Measurements from ENCODE around the gene MGMT.

The MGMT gene

DNA sequence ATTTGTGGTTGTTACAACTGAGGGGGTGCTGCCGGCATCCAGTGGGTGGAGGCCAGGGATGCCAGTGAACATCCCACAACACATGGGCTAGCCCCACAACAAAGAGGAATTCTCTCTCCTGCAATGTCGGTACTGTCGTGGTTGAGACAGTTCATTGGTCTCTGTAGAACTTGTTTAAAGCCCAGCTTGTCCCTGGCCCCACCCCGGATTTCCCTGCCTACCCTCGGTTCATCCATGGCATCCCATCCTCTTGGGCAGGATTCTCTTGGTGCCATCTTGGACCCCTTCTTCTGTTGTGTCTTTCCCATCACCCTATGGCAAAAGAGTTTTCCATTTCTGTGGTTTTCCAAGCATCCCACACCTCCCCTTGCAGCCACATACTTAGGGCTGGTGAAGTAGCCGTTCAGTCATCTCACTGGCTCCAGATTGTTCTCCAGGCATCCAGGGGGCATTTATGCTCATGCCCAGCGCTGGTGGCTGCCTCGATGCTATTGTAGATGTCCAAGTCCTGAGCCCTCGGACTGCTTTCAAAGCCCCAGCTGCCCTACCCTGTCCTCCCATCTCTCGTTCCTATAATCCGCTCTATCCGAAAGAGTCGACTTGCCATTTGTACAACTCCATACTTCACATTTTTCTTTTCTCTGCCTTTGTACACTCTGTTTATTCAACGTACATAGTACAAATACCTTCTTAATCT is 39.2 kb downstream of the MGMT start:
- in situ Hi-C loops (cut with HindIII; ENCODE audit: low sequenced_read_pairs) = no loop called here
- no peak overlapping the region for H3K4me3 ChIP-seq (ENCODE audit: low read depth, low read length)
- TF ChIP-seq, protein P1, sequence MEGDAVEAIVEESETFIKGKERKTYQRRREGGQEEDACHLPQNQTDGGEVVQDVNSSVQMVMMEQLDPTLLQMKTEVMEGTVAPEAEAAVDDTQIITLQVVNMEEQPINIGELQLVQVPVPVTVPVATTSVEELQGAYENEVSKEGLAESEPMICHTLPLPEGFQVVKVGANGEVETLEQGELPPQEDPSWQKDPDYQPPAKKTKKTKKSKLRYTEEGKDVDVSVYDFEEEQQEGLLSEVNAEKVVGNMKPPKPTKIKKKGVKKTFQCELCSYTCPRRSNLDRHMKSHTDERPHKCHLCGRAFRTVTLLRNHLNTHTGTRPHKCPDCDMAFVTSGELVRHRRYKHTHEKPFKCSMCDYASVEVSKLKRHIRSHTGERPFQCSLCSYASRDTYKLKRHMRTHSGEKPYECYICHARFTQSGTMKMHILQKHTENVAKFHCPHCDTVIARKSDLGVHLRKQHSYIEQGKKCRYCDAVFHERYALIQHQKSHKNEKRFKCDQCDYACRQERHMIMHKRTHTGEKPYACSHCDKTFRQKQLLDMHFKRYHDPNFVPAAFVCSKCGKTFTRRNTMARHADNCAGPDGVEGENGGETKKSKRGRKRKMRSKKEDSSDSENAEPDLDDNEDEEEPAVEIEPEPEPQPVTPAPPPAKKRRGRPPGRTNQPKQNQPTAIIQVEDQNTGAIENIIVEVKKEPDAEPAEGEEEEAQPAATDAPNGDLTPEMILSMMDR (IDR thresholded peaks at IDR 0.05; ENCODE audit: low read depth, low read length) = no peak
- no peak for DNase-seq (ENCODE audit: low read depth, low spot score)

DNA sequence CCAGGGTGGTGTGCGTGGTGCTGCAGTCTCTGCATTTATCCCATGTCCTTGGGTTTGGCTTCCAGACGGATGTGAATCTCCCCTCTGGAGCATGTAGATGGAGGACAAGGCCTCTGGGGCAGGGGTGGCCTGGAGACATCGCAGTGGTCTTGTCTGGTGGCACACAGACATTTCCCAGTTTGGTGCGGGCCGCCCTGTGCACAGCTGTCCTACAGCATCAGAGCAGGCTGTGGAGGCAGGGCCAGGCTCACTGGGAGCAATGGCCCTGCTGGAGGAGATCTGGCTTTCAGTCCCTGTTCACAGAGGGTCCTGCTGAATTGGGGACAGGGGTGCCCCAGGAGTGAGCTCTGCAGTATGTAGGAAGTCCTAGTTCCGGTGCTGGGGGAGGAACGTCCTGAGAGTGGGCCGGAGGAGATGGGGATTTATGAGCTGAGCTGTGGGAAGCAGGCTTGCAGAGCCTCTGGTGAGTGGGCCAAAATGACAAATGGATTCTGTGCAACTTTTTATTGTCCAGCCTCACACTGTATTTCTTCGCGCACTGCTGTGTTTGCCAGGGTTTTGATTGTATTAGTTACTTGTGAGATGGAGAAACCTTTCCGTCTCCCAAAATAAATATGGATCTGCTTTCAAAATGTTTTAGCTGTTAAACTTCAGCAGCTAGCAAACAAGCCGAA is 40.3 kb downstream of the MGMT start:
- TF ChIP-seq, protein P1 (IDR thresholded peaks at IDR 0.05; ENCODE audit: low read depth, low read length) = no peak
- H3K4me3 ChIP-seq (ENCODE audit: low read depth, low read length) = no peak overlapping the region
- in situ Hi-C loops (cut with HindIII; ENCODE audit: low sequenced_read_pairs) = no loop called here
- no peak for DNase-seq (ENCODE audit: low read depth, low spot score)

DNA sequence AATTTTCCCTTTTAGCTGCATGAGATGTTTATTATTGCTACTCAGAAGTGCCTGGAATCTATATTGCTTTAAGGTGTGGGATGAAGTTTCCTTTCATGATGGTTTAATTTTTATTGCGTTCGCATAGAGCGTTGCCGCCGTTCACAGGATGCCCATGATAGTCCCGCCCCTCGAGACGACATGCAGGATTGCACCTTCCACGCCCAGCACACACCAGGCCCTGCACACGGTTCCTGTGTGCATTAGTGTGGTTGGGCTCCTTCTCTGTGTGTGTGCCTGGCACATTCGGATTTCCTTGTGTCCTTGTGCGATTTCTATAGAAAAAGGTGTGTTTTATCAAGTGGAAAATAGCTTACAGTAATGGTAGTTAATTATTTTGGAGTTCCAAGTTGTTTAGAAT is 42.1 kb downstream of the MGMT start:
- no peak overlapping the region for H3K4me3 ChIP-seq (ENCODE audit: low read depth, low read length)
- TF ChIP-seq, protein P1 (IDR thresholded peaks at IDR 0.05; ENCODE audit: low read depth, low read length) = no peak
- in situ Hi-C loops (cut with HindIII; ENCODE audit: low sequenced_read_pairs) = no loop called here
- no peak for DNase-seq (ENCODE audit: low read depth, low spot score)

DNA sequence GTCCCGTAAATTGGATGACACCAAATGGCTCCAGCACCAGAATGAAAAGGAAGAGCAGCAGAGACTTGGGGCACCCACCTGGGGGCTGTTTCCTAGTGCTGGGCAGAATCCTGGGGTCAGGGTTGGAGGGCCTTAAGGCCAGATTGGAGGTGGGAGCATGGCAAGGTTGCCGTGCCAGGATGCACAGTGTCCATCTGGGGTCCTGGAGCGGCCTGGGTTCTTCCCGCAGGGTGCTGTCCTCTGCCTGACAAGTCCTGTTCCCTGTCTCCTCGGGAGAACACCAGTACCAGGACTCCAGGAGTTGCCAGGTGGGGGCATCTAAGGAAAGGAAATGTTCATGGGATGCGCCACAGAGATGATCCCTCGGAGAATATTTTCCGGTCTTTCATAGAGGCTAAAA is 42.8 kb downstream of the MGMT start:
- H3K4me3 ChIP-seq (ENCODE audit: low read depth, low read length) = no peak overlapping the region
- TF ChIP-seq, protein P1 (IDR thresholded peaks at IDR 0.05; ENCODE audit: low read depth, low read length) = no peak
- in situ Hi-C loops (cut with HindIII; ENCODE audit: low sequenced_read_pairs) = no loop called here
- DNase-seq (ENCODE audit: low read depth, low spot score) = no peak

DNA sequence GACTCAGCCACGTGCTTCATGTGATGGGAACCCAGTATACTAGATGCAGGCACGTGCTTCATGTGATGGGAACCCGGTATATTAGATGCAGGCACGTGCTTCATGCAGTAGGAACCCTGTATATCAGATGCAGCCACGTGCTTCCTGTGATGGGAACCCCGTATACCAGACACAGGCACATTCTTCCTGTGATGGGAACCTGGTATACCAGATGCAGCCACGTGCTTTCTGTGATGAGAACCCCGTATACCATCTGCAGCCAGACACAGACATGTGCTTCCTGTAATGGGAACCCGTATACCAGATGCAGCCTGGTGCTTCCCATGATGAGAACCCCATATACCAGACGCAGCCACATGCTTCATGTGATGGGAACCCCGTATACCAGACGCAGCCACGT is 44.0 kb downstream of the MGMT start:
- H3K4me3 ChIP-seq (ENCODE audit: low read depth, low read length) = no peak overlapping the region
- in situ Hi-C loops (cut with HindIII; ENCODE audit: low sequenced_read_pairs) = no loop called here
- TF ChIP-seq, protein P1 (IDR thresholded peaks at IDR 0.05; ENCODE audit: low read depth, low read length) = no peak
- no peak for DNase-seq (ENCODE audit: low read depth, low spot score)

DNA sequence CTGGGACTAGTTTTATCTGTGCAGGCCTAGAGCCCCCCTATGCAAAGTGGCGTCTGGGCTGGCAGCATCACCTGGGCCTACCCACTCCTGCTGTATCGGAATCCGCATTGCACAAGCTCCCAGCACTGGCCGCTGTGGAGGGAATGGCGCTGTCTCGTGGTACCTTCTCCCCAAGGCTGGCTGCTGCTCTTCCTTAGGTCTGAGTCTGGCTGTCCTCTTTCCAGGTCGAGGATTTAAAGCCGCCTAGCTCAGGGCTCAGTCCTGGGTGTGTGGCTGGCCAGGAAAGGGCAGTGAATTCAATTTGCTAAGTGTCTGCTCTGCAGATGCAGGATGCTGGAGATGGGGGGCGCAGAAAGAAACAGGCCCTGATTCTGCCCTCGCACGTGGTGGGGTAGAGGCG is 44.7 kb downstream of the MGMT start:
- no peak overlapping the region for H3K4me3 ChIP-seq (ENCODE audit: low read depth, low read length)
- in situ Hi-C loops (cut with HindIII; ENCODE audit: low sequenced_read_pairs) = no loop called here
- DNase-seq (ENCODE audit: low read depth, low spot score) = no peak
- TF ChIP-seq, protein P1 (IDR thresholded peaks at IDR 0.05; ENCODE audit: low read depth, low read length) = no peak

Data from astrocyte of the spinal cord (primary cell).